GM19193 (cell line): Measurements from ENCODE around the gene ITIH1.

Experiments used
- POLR2A ChIP-seq: IDR thresholded peaks from 4 replicates; pipeline ENCODE4 v1.6.1; 2011; ENCODE audit not compliant: insufficient read depth, insufficient read length; ENCODE audit errors: extremely low read depth

ITIH1 gene, protein sequence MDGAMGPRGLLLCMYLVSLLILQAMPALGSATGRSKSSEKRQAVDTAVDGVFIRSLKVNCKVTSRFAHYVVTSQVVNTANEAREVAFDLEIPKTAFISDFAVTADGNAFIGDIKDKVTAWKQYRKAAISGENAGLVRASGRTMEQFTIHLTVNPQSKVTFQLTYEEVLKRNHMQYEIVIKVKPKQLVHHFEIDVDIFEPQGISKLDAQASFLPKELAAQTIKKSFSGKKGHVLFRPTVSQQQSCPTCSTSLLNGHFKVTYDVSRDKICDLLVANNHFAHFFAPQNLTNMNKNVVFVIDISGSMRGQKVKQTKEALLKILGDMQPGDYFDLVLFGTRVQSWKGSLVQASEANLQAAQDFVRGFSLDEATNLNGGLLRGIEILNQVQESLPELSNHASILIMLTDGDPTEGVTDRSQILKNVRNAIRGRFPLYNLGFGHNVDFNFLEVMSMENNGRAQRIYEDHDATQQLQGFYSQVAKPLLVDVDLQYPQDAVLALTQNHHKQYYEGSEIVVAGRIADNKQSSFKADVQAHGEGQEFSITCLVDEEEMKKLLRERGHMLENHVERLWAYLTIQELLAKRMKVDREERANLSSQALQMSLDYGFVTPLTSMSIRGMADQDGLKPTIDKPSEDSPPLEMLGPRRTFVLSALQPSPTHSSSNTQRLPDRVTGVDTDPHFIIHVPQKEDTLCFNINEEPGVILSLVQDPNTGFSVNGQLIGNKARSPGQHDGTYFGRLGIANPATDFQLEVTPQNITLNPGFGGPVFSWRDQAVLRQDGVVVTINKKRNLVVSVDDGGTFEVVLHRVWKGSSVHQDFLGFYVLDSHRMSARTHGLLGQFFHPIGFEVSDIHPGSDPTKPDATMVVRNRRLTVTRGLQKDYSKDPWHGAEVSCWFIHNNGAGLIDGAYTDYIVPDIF

DNA sequence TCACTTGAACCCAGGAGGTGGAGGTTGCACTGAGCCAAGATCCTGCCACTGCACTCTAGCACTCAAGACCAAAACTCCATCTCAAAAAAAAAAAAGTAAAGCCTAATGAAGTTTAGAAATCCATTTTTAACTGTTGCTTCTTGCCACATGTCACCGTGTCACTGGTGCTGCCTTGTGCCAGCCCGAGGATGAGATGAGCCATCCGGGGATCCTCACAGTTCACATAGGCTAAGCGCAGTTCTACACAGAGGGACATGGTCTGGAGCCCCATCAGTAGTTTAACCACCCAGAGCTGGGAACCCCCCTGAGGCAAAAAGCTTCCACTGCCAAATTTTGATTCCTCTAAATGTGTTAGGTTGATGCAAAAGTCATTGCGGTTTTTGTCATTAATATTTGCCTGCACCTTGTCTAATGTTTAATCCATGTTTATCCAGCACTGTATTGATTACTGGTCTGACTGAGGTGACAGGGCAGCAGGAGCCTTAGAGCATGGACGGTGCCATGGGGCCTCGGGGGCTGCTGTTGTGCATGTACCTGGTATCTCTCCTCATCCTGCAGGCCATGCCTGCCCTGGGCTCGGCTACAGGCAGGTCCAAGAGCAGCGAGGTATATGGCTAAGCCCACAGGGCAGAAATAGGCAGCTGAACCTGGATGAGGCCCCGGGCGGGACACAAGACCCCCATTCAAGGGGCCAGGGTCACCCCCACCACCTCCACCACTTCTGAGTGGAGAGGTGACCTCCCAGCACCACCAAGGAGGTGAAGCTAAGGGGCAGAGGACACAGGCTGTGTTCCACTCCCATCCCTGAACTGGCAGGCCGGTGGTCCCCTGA lies at the start of gene ITIH1:
Gene ITIH1, plus strand, starts transcription at position 473 of the 832 bp plus-strand sequence. Its CDS starts 17 bp downstream, at position 490.
- no peak for TF ChIP-seq POLR2A

DNA sequence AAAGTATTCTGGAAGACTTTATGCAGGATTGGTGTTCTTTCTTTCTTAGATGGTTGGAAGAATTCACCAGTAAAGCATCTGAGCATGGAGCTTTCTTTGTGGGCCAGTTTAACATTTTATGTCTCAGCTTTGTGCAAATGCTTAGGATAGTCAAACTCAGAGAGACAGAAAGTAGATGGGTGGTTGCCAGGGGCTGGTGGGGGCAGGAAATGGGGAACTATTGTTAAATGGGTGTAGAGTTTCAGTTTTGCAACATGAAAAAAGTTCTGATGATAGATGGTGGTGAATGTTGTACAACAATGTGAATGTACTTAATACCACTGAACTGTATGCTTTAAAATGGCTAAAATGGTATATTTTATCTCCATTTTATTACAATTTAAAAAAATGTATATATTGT lies 46.7 kb upstream of the ITIH1 start:
- TF ChIP-seq POLR2A, result no peak

DNA sequence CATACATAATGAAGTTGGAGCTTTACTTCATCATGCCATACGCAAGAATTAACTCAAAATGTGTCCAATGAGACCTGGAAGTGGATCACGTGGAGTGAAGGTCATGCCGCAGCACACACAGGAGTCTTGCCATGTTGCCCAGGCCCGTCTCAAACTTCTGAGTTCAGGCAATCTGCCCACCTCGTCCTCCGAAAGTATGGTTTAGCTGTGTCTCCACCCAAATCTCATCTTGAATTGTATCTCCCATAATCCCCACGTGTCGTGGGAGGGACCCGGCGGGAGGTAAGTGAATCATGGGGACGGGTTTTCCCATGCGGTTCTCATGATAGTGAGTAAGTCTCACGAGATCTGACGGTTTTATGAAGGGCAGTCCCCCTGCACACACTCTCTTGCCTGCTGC lies 45.8 kb upstream of the ITIH1 start:
- TF ChIP-seq POLR2A, result no peak

DNA sequence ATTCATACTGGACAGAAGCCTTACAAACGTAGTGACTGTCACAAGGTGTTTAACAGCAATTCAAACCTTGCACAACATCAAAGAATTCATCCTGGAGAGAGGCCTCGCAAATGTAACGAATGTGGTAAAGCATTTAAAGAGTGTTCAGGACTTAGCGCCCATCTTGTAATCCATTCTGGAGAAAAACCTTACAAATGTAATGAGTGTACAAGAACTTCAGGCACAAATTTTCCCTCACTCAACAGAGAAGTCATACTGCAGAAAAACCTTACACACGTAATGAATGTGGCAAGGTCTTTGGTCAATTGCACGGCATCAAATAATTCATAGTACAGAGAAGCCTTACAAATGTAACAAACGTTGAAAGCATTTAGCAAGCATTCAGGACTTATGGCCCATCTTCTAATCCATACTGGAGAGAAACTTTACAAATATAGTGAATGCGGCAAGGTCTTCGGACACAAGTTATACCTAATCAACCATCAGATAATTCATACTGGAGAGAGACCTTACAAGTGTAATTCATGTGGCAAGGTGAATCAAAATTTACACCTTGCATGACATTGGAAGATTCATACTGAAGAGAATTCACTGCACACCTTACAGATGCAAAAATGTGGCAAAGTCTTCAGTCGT lies 44.0 kb upstream of the ITIH1 start:
- TF ChIP-seq POLR2A, result no peak

DNA sequence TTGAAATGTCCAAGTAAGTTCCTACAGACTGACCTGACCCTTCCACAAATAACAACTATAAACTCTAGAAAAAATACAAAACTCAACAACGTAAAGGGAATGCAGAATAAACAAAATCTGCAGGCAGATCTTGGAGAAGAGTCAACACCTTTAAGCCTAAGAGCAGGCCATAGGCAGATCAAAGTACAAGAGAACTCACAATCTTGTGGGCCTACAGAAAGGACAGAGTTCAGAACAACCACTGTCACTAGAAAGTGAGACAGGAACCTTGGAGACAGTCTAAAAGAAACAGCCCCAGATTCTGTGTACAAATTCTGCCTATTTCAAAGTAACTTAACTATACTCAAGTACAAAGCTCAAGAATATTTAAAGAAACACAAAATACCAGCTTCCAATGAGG lies 37.7 kb upstream of the ITIH1 start:
- TF ChIP-seq POLR2A, result no peak

DNA sequence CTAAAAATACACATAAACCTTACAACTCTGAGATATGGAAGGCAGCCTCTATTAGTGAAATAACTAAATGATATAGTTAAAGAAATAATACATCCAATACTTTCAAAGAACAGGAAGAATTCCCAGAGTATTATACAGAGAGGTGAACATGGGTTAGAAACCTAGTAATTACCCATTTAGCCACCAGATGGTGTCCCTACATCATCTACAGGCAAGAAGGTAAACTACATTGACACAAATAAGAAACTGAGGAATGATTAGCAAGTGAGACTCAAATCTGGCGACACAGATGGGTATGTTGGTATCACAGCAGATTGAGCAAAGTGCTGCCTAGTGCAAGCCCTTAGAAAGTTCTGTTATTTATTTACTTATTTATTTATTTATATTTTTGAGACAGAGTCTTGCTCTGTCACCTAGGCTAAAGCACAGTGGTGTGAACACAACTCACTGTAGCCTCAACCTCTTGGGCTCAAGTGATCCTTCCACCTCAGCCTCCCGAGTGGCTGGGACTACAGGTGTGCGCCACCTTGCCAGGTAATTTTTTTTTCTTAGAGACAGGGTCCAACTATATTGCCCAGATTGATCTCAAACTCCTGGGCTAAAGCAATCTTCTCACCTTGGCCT lies 34.9 kb upstream of the ITIH1 start:
- TF ChIP-seq POLR2A, result no peak

DNA sequence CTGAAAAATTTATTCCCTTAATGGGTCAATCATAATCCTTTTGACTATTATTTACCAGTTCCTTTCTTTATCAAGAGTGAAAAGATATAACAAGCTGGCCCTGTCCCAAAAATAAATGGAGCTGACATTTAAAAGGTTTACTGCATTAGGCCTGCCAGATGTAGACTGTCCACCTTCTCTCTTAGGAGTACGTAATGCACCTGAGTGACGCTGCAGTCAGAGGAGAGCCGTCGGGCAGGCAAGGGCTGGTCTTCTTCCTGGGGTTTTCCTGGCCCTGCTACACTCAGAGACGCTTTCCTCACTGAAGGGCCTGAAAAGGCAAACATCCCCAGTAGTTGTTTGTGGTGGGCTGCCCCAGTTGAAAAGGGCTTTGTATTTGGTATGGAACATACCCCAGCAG lies 34.2 kb upstream of the ITIH1 start:
- no peak for TF ChIP-seq POLR2A

DNA sequence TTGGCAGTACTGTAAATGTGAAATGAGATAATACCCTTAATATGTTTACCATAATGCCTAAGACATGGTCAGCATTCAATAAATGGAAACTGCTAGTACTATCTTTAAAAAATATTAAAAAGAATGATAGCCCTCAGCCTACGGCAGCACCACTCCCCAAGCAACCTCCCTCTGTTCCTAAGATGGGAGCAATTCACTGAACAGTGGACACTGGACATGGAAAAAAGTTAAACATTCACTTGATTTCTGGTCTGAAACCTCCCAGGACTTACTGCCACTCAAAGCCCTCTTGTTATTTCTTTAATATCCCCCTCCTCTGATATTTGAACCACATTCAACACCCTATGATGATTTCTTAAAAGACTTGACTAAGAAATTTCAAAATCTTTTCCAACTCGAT lies 33.7 kb upstream of the ITIH1 start:
- TF ChIP-seq POLR2A, result no peak

DNA sequence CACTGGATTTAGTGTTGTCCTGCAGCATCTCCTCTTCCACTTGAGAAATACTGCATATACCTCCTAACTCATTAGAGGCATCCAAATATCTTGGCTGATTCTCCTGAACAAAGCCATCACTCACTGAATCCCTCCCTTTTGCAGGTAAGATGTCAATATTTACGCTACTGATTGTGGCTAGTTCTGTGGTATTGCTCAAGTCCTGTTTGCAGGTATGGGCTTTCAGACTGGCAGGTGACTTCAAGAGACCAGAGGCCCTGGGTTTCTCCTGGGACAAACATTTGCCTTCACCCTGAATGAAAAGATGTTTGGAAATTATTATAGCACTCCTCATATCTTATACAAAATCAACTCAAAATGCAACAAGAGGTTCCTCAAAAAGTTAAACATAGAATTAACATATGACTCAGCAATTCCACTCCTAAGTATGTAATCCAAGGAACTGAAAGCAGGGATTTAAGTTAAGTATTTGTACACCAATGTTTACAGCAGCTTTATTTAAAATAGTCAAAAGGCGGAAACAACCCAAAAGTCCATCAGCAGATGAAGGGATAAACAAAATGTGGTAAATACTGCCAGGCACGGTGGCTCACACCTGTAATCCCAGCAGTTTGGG lies 25.2 kb upstream of the ITIH1 start:
- TF ChIP-seq POLR2A, result no peak

DNA sequence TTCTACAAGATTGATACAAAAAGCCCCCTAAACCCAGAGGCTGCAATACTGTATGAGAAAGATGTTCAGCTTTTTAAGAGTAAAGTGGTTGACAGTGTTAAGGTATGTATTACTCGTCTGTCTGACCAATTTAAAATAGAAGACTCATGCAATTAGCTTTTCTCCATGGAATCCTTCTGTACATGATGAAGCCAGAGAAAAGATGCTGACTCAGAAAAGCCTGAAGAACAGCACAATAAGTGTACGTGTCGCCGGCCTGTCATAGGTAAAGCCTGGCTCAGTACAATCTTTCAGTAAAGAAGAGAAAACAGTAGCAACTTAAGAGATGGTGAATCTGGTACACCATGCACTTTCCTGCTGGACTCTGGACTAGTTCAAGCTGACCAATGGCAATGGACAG lies 23.0 kb upstream of the ITIH1 start:
- no peak for TF ChIP-seq POLR2A

DNA sequence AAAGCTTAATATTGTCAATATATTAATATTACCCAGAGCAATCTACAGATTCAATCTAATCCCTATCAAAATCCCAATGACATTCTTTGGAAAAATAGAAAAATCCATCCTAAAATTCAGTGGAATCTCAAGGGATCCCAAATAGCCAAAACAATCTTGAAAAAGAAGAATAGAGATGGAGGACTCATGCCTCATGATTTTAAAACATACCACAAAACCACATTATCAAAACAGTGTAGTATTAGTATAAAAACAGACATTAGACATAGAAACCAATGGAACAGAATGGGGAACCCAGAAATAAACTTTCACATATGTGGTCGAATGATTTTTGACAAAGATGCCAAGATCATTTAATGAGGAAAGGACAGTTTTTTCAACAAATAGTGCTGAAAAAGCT lies 21.3 kb upstream of the ITIH1 start:
- no peak for TF ChIP-seq POLR2A

DNA sequence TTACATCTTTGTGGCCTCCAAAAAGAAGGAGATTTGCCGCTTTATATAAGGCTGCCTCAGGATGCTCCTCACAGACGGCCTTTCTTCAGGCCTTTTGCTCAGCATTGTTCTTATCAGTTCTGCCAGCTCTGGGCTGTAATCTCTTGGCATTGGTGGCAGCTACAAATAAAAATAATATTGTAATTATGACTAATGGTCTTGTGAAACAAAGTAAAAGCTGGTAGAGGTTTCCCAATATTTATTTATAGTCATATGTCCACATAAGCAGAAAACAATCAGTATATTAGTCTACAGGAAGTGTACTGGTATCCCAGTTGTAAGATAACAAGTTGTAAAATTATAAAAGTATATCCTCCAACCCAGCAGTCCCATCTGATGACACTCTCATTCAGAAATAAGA lies 13.9 kb upstream of the ITIH1 start:
- no peak for TF ChIP-seq POLR2A

DNA sequence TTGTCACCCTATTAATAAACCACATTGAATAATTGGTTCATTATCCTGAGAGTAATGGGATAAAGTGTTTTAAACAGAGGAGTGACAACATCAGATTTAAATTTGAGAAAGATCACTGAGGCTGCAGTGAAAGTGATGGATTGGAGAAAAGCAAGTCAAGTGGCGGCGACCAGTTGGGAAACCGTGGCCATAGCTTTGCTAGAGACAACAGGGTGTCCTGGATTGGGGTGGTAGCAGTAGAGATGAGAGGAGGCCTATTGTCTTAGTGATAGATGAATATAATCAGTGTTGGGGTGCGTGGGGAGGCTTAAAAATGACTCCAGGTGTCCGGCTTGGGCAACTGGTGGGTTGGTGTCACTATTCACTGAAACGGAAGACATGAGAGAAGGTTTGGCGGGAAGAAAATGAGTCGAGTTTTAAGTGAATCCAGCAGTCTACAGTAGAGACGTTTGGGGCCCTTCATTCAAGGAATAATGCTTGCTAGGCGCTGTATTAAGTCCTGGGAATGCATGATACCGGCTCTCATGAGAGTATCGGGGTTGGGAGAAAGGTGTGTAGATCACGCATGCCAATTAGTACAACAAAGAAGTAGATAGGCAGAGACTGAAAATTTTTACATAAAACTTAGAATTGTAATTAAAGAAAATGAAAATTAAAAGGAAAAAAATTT lies 7.5 kb upstream of the ITIH1 start:
- TF ChIP-seq POLR2A, result no peak
